Uterus (tissue), 2 donors: Measurements from ENCODE around the gene KLF5.

Experiments used
- CTCF ChIP-seq, 4 experiments: fragments of 200-600 bp in 2 of 4; fragments of 450-650 bp in 2 of 4; sonication (generic) in 2 of 4; IDR thresholded peaks; one replicate each; pipeline ENCODE4 v1.5.1; 2016 to 2019; ENCODE audit warnings: antibody characterized with exemption in 4 of 4, mild to moderate bottlenecking in 2 of 4, moderate library complexity in 1 of 4
- POLR2A ChIP-seq, 2 donors: fragments of 450-650 bp; IDR thresholded peaks; one replicate each; pipeline ENCODE4 v1.6.1; 2016; ENCODE audit warnings: antibody characterized with exemption in 2 of 2, mild to moderate bottlenecking in 1 of 2, moderate library complexity in 1 of 2

GRCh38 chr13:73060251-73061160 lies 1.7 kb downstream of the KLF5 start:
- no peak for TF ChIP-seq CTCF (IDR thresholded peaks at IDR 0.05)
- TF ChIP-seq POLR2A (IDR thresholded peaks at IDR 0.05) = no peak
